Calu3 (cell line): ENCODE data around the gene SPPL3. TPM values are rescaled to one million over a fixed set of nuclear protein-coding genes. Genes with fewer than 3 reads are reported as not detected.

Experiments used
- BruUV-seq: library from RNA; stranded (reverse); fragments of 400-500 nt; replicated peaks from 2 replicates; lab custom pipeline; 2021; lab: Mats Ljungman, UMichigan
- CTCF ChIA-PET: fragments of 300-600 bp; sonication (Branson Sonifier 250); formaldehyde crosslinking; loops from one replicate; lab custom pipeline; 2022; ENCODE audit warnings: antibody characterized with exemption; lab: Charles Lee
- DNase-seq: peaks from one replicate; pipeline ENCODE4 v3.0.0; 2022
- H3K27ac Mint-ChIP-seq: one replicate; pipeline ENCODE4 v1.8.0; 2022; ENCODE audit warnings: mixed read lengths; ENCODE audit not compliant: unreplicated experiment
- H3K27me3 Mint-ChIP-seq: one replicate; pipeline ENCODE4 v1.8.0; 2022; ENCODE audit warnings: mixed read lengths; ENCODE audit not compliant: unreplicated experiment
- H3K36me3 Mint-ChIP-seq: one replicate; pipeline ENCODE4 v1.8.0; 2022; ENCODE audit warnings: mild to moderate bottlenecking, moderate library complexity, mixed read lengths; ENCODE audit not compliant: insufficient read depth, unreplicated experiment
- H3K4me1 Mint-ChIP-seq: one replicate; pipeline ENCODE4 v1.8.0; 2022; ENCODE audit warnings: mild to moderate bottlenecking, low read depth, mixed read lengths; ENCODE audit not compliant: unreplicated experiment
- H3K4me3 Mint-ChIP-seq: one replicate; pipeline ENCODE4 v1.8.0; 2022; ENCODE audit warnings: mild to moderate bottlenecking, low read depth, moderate library complexity, mixed read lengths; ENCODE audit not compliant: unreplicated experiment
- H3K9me3 Mint-ChIP-seq: one replicate; pipeline ENCODE4 v1.8.0; 2022; ENCODE audit warnings: low read depth, mixed read lengths; ENCODE audit not compliant: unreplicated experiment
- intact Hi-C: fragments of 100-400 bp; cut with micrococcal nuclease; formaldehyde crosslinking; loops from one replicate; pipeline ENCODE4 v1.10.0; 2022; ENCODE audit not compliant: unreplicated experiment
- total RNA-seq: library from RNA; stranded (reverse); gene quantifications from 2 replicates; pipeline ENCODE4 v1.2.3, GENCODE V29; 2022
- TF ChIP-seq, protein P1 (sequence below): fragments of 200-600 bp; IDR thresholded peaks from one replicate; pipeline ENCODE4 v1.8.0; 2022; ENCODE audit warnings: antibody characterized with exemption; ENCODE audit not compliant: unreplicated experiment

The SPPL3 gene
- total RNA-seq, 1 experiment from 2014 or later: 61.0 TPM

DNA sequence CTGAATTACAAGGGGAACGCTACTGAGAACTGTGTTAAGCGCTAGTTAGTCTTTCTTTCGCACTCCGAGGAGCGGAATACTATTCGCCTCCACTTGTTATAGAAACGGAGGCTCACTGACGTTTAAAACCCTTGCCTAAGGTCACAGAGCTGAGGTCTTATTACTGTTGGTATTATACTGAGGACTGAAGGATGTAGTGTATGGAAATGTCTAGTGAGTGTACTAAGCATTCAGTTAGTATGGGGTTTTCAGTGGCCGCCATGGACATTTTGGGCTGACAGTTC is 177.7 kb downstream of the SPPL3 start:
- Mint-ChIP-seq H3K27ac (no peak overlapping the region), H3K9me3 (no peaks in the 10 kb centered on the region), H3K4me3 (peak overlapping the region; percentile 70), H3K36me3 (peaks cover 28% of the 10 kb centered on the region), H3K4me1 (peaks cover 12% of the 10 kb centered on the region), H3K27me3 (no peaks in the 10 kb centered on the region)
- CTCF ChIA-PET: no interaction called here
- intact Hi-C loops: no loop called here
- BruUV-seq: TSS peak; percentile 13
- DNase-seq: no peak
- TF ChIP-seq, protein P1, sequence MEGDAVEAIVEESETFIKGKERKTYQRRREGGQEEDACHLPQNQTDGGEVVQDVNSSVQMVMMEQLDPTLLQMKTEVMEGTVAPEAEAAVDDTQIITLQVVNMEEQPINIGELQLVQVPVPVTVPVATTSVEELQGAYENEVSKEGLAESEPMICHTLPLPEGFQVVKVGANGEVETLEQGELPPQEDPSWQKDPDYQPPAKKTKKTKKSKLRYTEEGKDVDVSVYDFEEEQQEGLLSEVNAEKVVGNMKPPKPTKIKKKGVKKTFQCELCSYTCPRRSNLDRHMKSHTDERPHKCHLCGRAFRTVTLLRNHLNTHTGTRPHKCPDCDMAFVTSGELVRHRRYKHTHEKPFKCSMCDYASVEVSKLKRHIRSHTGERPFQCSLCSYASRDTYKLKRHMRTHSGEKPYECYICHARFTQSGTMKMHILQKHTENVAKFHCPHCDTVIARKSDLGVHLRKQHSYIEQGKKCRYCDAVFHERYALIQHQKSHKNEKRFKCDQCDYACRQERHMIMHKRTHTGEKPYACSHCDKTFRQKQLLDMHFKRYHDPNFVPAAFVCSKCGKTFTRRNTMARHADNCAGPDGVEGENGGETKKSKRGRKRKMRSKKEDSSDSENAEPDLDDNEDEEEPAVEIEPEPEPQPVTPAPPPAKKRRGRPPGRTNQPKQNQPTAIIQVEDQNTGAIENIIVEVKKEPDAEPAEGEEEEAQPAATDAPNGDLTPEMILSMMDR: no peak

DNA sequence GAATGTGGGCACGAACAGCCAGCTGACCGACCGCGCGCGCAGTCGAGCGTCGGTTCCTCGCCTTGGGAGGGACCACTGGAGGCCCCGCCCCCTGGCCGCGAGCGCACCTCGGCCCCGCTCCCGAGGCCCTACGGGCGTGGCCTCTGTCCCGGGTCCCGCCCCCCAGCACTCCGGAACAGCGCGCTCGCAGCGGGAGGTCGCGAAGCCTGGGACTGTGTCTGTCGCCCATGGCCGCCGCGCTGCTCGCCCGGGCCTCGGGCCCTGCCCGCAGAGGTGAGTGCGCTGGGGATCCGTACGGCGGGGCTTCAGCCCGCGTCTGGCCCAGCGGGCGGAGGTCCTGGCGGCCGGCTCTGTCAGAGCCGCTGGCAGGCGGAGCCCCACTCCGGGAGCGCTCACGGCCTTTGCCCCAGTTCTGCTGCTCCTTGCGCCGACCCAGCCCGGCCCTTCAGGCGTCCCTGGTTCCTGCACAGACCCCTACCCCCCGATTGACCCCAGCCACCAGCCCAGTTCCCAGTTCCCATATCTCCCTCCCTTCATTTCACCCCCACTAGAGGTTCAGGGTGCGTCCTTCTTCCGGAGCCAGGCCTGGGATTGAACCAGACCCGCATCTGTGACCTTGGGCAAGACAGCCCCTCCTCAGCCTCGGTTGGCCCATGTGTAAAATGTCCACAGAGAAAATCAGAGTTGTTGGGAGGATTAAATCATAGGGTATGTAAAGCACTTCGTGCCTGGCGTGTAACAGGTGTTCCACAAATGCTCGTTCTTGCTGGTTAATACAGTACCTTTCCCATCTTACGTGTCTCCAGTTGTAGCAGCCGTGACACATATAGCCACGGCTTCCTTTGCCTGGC is 178.3 kb downstream of the SPPL3 start, which contains the start of gene ACADS:
Gene ACADS (plus strand): TSS at position 168 of the 851 bp plus-strand sequence. CDS start 60 bp downstream, at position 228.
- peak; percentile 96 for DNase-seq
- BruUV-seq: no TSS peak
- TF ChIP-seq, protein P1: no peak
- H3K36me3 Mint-ChIP-seq: peaks cover 29% of the 10 kb centered on the region
- H3K27me3 Mint-ChIP-seq: no peaks in the 10 kb centered on the region
- H3K9me3 Mint-ChIP-seq: no peaks in the 10 kb centered on the region
- no peak within 1 kb of the TSS for H3K27ac Mint-ChIP-seq
- H3K4me3 Mint-ChIP-seq: peak within 1 kb of the TSS; percentile 70
- CTCF ChIA-PET: no interaction called here
- intact Hi-C loops: no loop called here
- peaks cover 12% of the 10 kb centered on the region for H3K4me1 Mint-ChIP-seq

DNA sequence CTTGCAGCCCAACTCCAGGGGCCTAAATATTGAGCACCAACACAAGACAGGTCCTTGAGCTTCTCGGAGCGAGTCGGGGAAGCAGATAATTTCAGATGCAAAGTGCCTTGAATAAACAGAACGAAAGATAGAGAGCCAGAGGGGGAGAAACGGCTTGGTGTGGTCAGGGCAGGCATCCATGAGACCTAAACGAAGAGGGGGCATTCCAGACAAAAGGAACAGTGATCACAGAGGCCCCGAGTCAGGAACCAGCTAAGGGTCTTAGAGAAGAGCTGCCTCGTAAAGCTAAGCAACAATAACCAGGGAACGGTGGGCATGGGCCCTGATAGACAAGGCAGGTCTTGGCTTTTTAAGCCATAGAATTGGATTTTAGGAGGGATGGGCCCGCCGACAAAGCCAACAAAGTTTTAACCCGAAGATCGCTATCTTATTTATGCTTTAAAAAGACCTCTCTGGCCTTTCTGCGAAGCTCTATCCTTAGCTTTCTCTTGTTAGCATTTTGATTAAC is 179.0 kb downstream of the SPPL3 start:
- Mint-ChIP-seq H3K36me3 (peaks cover 36% of the 10 kb centered on the region), H3K9me3 (no peaks in the 10 kb centered on the region), H3K4me1 (peaks cover 12% of the 10 kb centered on the region), H3K27ac (no peak overlapping the region), H3K27me3 (no peaks in the 10 kb centered on the region), H3K4me3 (peak overlapping the region; percentile 70)
- BruUV-seq: no TSS peak
- intact Hi-C loops: no loop called here
- no peak for DNase-seq
- TF ChIP-seq, protein P1: no peak
- CTCF ChIA-PET: no interaction called here

DNA sequence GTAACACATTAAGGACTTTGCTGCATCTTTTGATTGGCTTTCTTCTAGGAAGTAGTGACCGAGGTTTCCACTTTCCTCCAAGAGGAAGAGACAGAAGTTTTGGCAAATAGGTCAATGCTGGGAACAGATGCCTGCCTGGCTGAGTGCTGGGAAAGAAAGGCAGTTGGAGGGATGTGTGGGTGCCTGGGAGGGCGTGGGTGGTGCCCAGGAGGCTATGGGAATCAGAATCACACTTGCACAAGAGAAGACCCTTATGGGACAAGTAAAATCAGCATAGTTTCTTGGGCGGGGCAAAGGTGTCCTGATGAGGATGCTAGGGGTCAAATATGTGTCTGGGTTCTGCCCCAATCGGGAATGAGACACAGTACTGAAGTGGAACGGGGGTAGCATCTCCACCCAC is 179.4 kb downstream of the SPPL3 start:
- BruUV-seq: no TSS peak
- Mint-ChIP-seq H3K4me1 (peaks cover 13% of the 10 kb centered on the region), H3K27me3 (no peaks in the 10 kb centered on the region)

More for the DNA sequence above, 179.4 kb downstream of the SPPL3 start:
- no peaks in the 10 kb centered on the region for H3K9me3 Mint-ChIP-seq
- peaks cover 40% of the 10 kb centered on the region for H3K36me3 Mint-ChIP-seq
- intact Hi-C loops: no loop called here
- TF ChIP-seq, protein P1: no peak
- no peak overlapping the region for H3K27ac Mint-ChIP-seq
- peak overlapping the region; percentile 70 for H3K4me3 Mint-ChIP-seq
- no peak for DNase-seq
- CTCF ChIA-PET: no interaction called here
